PC-3 (cell line): ENCODE results near the gene PIAS1. TPM values are rescaled to one million over a fixed set of nuclear protein-coding genes. Genes with fewer than 3 reads are reported as not detected.
"Not testable (repeated sequence)": the region's sequence is repeated elsewhere in the genome, so short reads cannot be mapped to it uniquely, and the experiment has no call there.

Experiments used
- ATAC-seq: fragments of 200-7000 bp; cut with Tn5 transposase; 2 replicates; pipeline ENCODE4 v1.9.1; 2020; ENCODE audit warnings: mild to moderate bottlenecking, moderate library complexity
- Bru-seq: library from RNA; stranded (reverse); fragments of 400-500 nt; gene quantifications from one replicate; lab custom pipeline; 2021; lab: Mats Ljungman, UMichigan
- BruChase-seq, 2 experiments: library from RNA; stranded (reverse); fragments of 400-500 nt; gene quantifications; one replicate each; lab custom pipeline; 2021; lab: Mats Ljungman, UMichigan
- BruUV-seq: library from RNA; stranded (reverse); fragments of 400-500 nt; replicated peaks from 2 replicates; lab custom pipeline; 2021; lab: Mats Ljungman, UMichigan
- CTCF ChIA-PET: fragments of 300-600 bp; sonication (Branson Sonifier 250); formaldehyde crosslinking; loops from one replicate; lab custom pipeline; 2022; ENCODE audit warnings: antibody characterized with exemption; lab: Charles Lee
- POLR2A ChIA-PET: fragments of 300-600 bp; sonication (Branson Sonifier 250); formaldehyde crosslinking; loops from one replicate; lab custom pipeline; 2022; ENCODE audit warnings: antibody characterized with exemption; ENCODE audit not compliant: unreplicated experiment; lab: Charles Lee
- DNase-seq: peaks from one replicate; pipeline ENCODE4 v3.0.0-alpha.2; 2015
- H2AFZ ChIP-seq: fragments of 300-600 bp; sonication (generic); 2 replicates; pipeline ENCODE4 v1.6.0; 2016; ENCODE audit warnings: antibody characterized with exemption, low read length
- H3F3A ChIP-seq: fragments of 300-600 bp; sonication (generic); one replicate; pipeline ENCODE4 v1.6.0; 2017; ENCODE audit warnings: antibody characterized with exemption, low read length, control low read depth, mild to moderate bottlenecking; ENCODE audit not compliant: unreplicated experiment
- H3K27ac ChIP-seq: fragments of 300-600 bp; sonication (generic); 2 replicates; pipeline ENCODE4 v1.5.1; 2016; ENCODE audit warnings: mild to moderate bottlenecking, low read length
- H3K27me3 ChIP-seq: fragments of 300-600 bp; sonication (generic); 2 replicates; pipeline ENCODE4 v1.6.1; 2016; ENCODE audit warnings: low read length, mixed read lengths
- H3K36me3 ChIP-seq: fragments of 300-600 bp; sonication (generic); 2 replicates; pipeline ENCODE4 v1.6.1; 2016; ENCODE audit warnings: low read depth, mixed run types, low read length, mixed read lengths
- H3K4me1 ChIP-seq: fragments of 300-600 bp; sonication (generic); 2 replicates; pipeline ENCODE4 v1.5.1; 2016; ENCODE audit warnings: low read length; ENCODE audit not compliant: insufficient read depth
- H3K4me2 ChIP-seq: fragments of 300-600 bp; sonication (generic); 2 replicates; pipeline ENCODE4 v1.6.0; 2016; ENCODE audit warnings: low read length
- H3K4me3 ChIP-seq: fragments of 300-600 bp; sonication (generic); 2 replicates; pipeline ENCODE4 v1.5.1; 2016; ENCODE audit warnings: mild to moderate bottlenecking, low read length, mixed read lengths
- H3K79me2 ChIP-seq: fragments of 300-600 bp; sonication (generic); 2 replicates; pipeline ENCODE4 v1.6.1; 2017; ENCODE audit warnings: low read length, mixed read lengths
- H3K9ac ChIP-seq: fragments of 300-600 bp; sonication (generic); 2 replicates; pipeline ENCODE4 v1.6.0; 2016; ENCODE audit warnings: mild to moderate bottlenecking, low read length
- H3K9me2 ChIP-seq: fragments of 300-600 bp; sonication (generic); replicated peaks from 2 replicates; pipeline ENCODE4 v1.6.1; 2016; ENCODE audit warnings: mixed run types, low read length, mixed read lengths
- H3K9me3 ChIP-seq: fragments of 300-600 bp; sonication (generic); 2 replicates; pipeline ENCODE4 v1.6.1; 2016; ENCODE audit warnings: low read length, mixed read lengths
- H4K20me1 ChIP-seq: fragments of 300-600 bp; sonication (generic); 2 replicates; pipeline ENCODE4 v1.6.1; 2016; ENCODE audit warnings: low read length, mixed read lengths
- CTCF ChIP-seq: fragments of 300-600 bp; sonication (generic); conservative IDR thresholded peaks from 2 replicates; pipeline ENCODE4 v1.5.1; 2017; ENCODE audit warnings: antibody characterized with exemption, low read depth, mild to moderate bottlenecking, low read length
- EZH2 ChIP-seq: fragments of 300-600 bp; sonication (generic); IDR thresholded peaks from one replicate; pipeline ENCODE4 v1.6.1; 2017; ENCODE audit warnings: antibody characterized with exemption, mild to moderate bottlenecking, low read length; ENCODE audit not compliant: unreplicated experiment
- EZH2phosphoT487 ChIP-seq: fragments of 300-600 bp; sonication (generic); IDR thresholded peaks from 2 replicates; pipeline ENCODE4 v1.6.1; 2018; ENCODE audit warnings: mild to moderate bottlenecking, antibody characterized with exemption, low read length, borderline replicate concordance
- intact Hi-C: fragments of 100-400 bp; cut with micrococcal nuclease; formaldehyde crosslinking; loops from 2 replicates; pipeline ENCODE4 v1.9.0; 2023
- long read RNA-seq: library from polyadenylated mRNA; unstranded; transcript quantifications from one replicate; pipeline ENCODE4 v2.0.0, GENCODE V29; 2021; ENCODE audit not compliant: unreplicated experiment
- total RNA-seq: library from RNA; depleted of rRNA; stranded (reverse); fragments of >200 nt; gene quantifications from 2 replicates; pipeline ENCODE4 v1.2.3, GENCODE V29; 2014; rRNA removed

PIAS1 gene
- total RNA-seq, result 13.8 and 21.9 TPM in 2 replicates
- Bru-seq, nascent RNA, result percentile 84 among the genes with signal in this experiment
- BruChase-seq, experiment 1, labeled RNA remaining after a 6-hour chase, result percentile 70 among the genes with signal in this experiment
- percentile 82 among the genes with signal in this experiment for BruChase-seq, experiment 2, labeled RNA remaining after a 2-hour chase
- long read RNA-seq, full-length matches to known transcripts, result 36 of 51 reads
- long read RNA-seq, partial matches to known transcripts, result 9 of 51 reads
- long read RNA-seq, other reads (novel, unspliced or antisense), result 6 of 51 reads

GRCh38 chr15:68053701-68054627, at the start of gene PIAS1:
Gene PIAS1 (plus strand): TSS chr15:68054315. CDS start chr15:68054327, 12 bp downstream.
- H3K79me2 ChIP-seq, result peaks cover 48% of the 10 kb centered on the region
- BruUV-seq, result no TSS peak
- H3K36me3 ChIP-seq, result no peaks in the 10 kb centered on the region
- H3F3A ChIP-seq, result no peaks in the 10 kb centered on the region
- no peaks in the 10 kb centered on the region for H3K9me2 ChIP-seq
- no peaks in the 10 kb centered on the region for H3K27me3 ChIP-seq
- peaks cover 24% of the 10 kb centered on the region for H3K4me1 ChIP-seq
- peak within 1 kb of the TSS; percentile 98 for H3K4me2 ChIP-seq
- ATAC-seq (peak; percentile 92), DNase-seq (peak; percentile 86)
- peaks cover 29% of the 10 kb centered on the region for H4K20me1 ChIP-seq
- peak within 1 kb of the TSS; percentile 99 for H2AFZ ChIP-seq
- intact Hi-C loops, result loop anchor here (2.0 kb wide), 1 partner anchor 139 kb away; no protein-coding TSS in a partner anchor
- no peak within 1 kb of the TSS for H3K27ac ChIP-seq
- TF ChIP-seq EZH2 (no peak), CTCF (no peak), EZH2phosphoT487 (no peak)
- ChIA-PET POLR2A (interaction anchor here (0.7 kb wide), 1 partner anchor 34 kb away, joined by 6 read pairs; no protein-coding TSS in a partner anchor), CTCF (interaction anchor here (0.6 to 1.1 kb wide), 2 partner anchors 190 to 640 kb away, joined by 3 to 10 read pairs; no protein-coding TSS in a partner anchor)
- peak within 1 kb of the TSS; percentile 87 for H3K9ac ChIP-seq
- peak within 1 kb of the TSS; percentile 93 for H3K4me3 ChIP-seq
- no peaks in the 10 kb centered on the region for H3K9me3 ChIP-seq

DNA sequence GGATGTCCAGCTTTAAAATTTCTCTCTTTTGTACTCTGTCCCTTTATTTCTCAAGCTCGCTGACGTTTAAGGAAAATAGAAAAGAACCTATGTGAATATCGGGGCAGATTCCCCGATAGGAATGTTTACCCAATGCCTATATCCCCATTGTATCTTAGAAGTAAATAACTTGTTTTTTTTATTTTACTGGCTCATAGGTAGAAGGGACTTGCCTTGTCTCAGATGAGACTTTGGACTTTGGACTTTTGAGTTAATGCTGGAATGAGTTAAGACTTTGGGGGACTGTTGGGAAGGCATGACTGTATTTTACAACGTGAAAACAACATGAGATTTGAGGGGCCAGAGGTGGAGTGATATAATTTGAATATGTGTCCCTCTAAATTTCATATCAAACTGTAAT, 46.5 kb upstream of the PIAS1 start:
- BruUV-seq, H3F3A ChIP-seq, H3K79me2 ChIP-seq, H2AFZ ChIP-seq, H3K4me1 ChIP-seq, intact Hi-C loops, H3K27ac ChIP-seq, H4K20me1 ChIP-seq, CTCF ChIA-PET, H3K27me3 ChIP-seq, H3K4me3 ChIP-seq, ATAC-seq, H3K36me3 ChIP-seq, H3K9me2 ChIP-seq, DNase-seq, H3K4me2 ChIP-seq, H3K9ac ChIP-seq, H3K9me3 ChIP-seq, POLR2A ChIA-PET: not testable (repeated sequence)

DNA sequence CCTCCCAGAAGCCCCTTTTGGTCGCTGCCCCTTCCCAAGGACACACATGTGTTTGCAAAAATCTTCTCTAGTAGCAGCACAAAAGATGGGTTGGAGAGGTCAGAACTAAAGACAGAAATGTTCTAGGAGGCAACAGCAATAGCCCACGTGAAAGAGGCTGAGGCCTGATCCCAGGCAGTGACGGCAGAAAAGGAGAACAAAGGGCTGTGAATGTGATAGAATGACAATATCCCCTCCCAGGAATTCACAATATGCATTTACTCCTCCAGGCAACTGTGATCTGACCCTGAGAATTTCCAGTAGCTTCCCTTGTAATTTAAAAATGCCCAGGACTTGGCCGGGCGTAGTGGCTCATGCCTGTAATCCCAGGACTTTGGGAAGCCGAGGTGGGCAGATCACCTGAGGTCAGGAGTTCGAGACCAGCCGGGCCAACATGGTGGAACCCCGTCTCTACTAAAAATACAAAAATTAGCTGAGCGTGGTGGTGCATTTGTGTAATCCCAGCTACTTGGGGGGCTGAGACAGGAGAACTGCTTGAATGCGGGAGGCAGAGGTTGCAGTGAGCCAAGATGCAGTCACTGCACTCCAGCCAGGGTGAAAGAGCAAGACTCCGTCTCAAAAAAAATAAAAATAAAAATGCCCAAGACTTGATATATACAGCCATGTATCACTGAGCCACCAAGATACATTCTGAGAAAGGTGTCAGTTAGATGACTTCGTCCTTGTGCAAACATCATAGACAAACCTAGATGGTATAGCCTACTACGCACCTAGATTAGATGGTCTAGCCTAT, 43.6 kb upstream of the PIAS1 start:
- ATAC-seq (no peak), DNase-seq (no peak)
- ChIA-PET POLR2A (no interaction called here), CTCF (interaction anchor here (0.6 kb wide), 1 partner anchor 577 kb away, joined by 3 read pairs; no protein-coding TSS in a partner anchor)
- H3K36me3 ChIP-seq, result no peaks in the 10 kb centered on the region
- no peaks in the 10 kb centered on the region for H4K20me1 ChIP-seq
- H3K9me2 ChIP-seq, result no peaks in the 10 kb centered on the region
- no peaks in the 10 kb centered on the region for H3K27me3 ChIP-seq
- H3K79me2 ChIP-seq, result no peaks in the 10 kb centered on the region
- no peak overlapping the region for H3K9ac ChIP-seq
- no peaks in the 10 kb centered on the region for H3F3A ChIP-seq
- no peak overlapping the region for H2AFZ ChIP-seq
- no peak overlapping the region for H3K4me2 ChIP-seq
- no peaks in the 10 kb centered on the region for H3K9me3 ChIP-seq
- intact Hi-C loops, result no loop called here
- no peaks in the 10 kb centered on the region for H3K4me1 ChIP-seq
- no TSS peak for BruUV-seq
- H3K27ac ChIP-seq, result no peak overlapping the region
- no peak for TF ChIP-seq CTCF
- no peak for TF ChIP-seq EZH2
- no peak for TF ChIP-seq EZH2phosphoT487
- no peak overlapping the region for H3K4me3 ChIP-seq
